Brain microvascular endothelial cell (primary cell): Measurements from ENCODE around the gene ATP12A.

Experiments used
- DNase-seq: peaks from one replicate; pipeline ENCODE4 v3.0.0-alpha.2; 2020
- H3K27ac ChIP-seq: fragments of 250-450 bp; sonication (Bioruptor Pico); 2 replicates; pipeline ENCODE4 v1.5.1; 2020; ENCODE audit warnings: mild to moderate bottlenecking, moderate library complexity
- H3K27me3 ChIP-seq: fragments of 250-450 bp; sonication (Bioruptor Pico); replicated peaks from 2 replicates; pipeline ENCODE4 v1.5.1; 2020; ENCODE audit warnings: mild to moderate bottlenecking
- H3K36me3 ChIP-seq: fragments of 250-450 bp; sonication (Bioruptor Pico); replicated peaks from 2 replicates; pipeline ENCODE4 v1.5.1; 2020; ENCODE audit warnings: mild to moderate bottlenecking
- H3K4me3 ChIP-seq: 2 replicates; pipeline ENCODE4 v1.5.1; 2011; ENCODE audit warnings: low read depth, mild to moderate bottlenecking, control low read depth, low read length, moderate library complexity
- in situ Hi-C: cut with HindIII; loops from 2 replicates; pipeline ENCODE4 v1.10.0; 2017; ENCODE audit warnings: low sequenced_read_pairs, low pct_ligation_motif_present
- TF ChIP-seq, protein P1 (sequence below): IDR thresholded peaks from 2 replicates; pipeline ENCODE4 v1.5.1; 2011; ENCODE audit warnings: low read depth, mild to moderate bottlenecking, moderate library complexity, low read length, control low read depth, inconsistent platforms; ENCODE audit errors: missing control alignments

The ATP12A gene

GRCh38 chr13:24692561-24692960 lies 12.4 kb downstream of the ATP12A start:
- TF ChIP-seq, protein P1, sequence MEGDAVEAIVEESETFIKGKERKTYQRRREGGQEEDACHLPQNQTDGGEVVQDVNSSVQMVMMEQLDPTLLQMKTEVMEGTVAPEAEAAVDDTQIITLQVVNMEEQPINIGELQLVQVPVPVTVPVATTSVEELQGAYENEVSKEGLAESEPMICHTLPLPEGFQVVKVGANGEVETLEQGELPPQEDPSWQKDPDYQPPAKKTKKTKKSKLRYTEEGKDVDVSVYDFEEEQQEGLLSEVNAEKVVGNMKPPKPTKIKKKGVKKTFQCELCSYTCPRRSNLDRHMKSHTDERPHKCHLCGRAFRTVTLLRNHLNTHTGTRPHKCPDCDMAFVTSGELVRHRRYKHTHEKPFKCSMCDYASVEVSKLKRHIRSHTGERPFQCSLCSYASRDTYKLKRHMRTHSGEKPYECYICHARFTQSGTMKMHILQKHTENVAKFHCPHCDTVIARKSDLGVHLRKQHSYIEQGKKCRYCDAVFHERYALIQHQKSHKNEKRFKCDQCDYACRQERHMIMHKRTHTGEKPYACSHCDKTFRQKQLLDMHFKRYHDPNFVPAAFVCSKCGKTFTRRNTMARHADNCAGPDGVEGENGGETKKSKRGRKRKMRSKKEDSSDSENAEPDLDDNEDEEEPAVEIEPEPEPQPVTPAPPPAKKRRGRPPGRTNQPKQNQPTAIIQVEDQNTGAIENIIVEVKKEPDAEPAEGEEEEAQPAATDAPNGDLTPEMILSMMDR, result no peak
- in situ Hi-C loops, result no loop called here
- peak; percentile 67 for DNase-seq

DNA sequence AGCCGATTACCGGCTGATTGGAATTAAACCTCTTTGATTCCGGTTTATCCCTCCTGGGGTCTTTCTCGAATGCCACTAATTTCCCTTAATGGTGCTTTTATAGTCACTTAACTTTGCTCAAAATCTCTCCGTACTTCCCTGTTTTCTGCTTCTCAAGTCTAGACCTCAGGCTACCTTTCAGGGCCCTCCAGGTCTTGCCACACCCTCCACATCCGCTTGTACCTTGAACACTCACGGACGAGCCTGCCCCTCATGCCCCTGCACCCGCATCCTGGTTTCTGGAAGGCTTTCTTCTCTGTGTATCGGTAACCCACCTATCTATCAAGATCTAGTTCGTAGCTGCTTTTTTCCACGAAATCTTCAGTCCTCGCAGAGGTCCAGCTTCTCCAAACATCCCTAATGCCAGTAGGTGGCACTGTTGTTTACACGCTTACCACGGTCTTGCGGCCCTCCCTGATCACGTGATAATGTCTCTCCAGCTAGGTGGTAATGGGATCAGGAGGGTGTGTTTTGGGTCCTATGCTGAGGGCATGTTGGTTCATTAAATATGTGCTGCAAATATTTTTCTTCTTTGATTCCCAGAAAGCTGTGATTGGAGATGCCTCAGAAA lies 13.8 kb downstream of the ATP12A start:
- in situ Hi-C loops, result no loop called here
- H3K36me3 ChIP-seq, result no peaks in the 10 kb centered on the region
- peak; percentile 42 for DNase-seq
- no peaks in the 10 kb centered on the region for H3K27me3 ChIP-seq
- H3K27ac ChIP-seq, result no peak overlapping the region
- TF ChIP-seq, protein P1, result peak; percentile 75
- no peak overlapping the region for H3K4me3 ChIP-seq

More at GRCh38 chr13:24692561-24692960, 12.4 kb downstream of the ATP12A start:
- H3K36me3 ChIP-seq, result no peaks in the 10 kb centered on the region
- H3K4me3 ChIP-seq, result no peak overlapping the region
- no peaks in the 10 kb centered on the region for H3K27me3 ChIP-seq
- H3K27ac ChIP-seq, result no peak overlapping the region

- TF ChIP-seq, protein P1, result no peak
- H3K4me3 ChIP-seq, result no peak overlapping the region
- no peak overlapping the region for H3K27ac ChIP-seq
- DNase-seq, result no peak
- no peaks in the 10 kb centered on the region for H3K27me3 ChIP-seq
- in situ Hi-C loops, result no loop called here
- no peaks in the 10 kb centered on the region for H3K36me3 ChIP-seq
Measured at GRCh38 chr13:24694907-24695306, 14.7 kb downstream of the ATP12A start.

DNA sequence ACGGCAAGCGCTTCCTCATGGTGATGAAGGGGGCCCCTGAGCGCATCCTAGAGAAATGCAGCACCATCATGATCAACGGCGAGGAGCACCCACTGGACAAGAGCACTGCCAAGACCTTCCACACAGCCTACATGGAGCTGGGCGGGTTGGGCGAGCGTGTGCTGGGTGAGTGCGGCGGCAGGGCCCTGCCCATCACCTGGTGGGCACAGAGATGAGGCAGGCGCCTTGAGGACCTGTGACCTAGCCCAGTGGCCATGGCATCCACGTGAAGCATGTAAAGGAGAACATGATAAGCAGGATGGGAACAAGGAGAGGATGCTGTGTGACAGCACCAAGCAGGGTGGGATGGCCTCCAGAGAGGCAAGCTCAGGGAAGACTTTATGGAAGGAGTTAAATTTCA lies 18.5 kb downstream of the ATP12A start:
- TF ChIP-seq, protein P1, result no peak

DNA sequence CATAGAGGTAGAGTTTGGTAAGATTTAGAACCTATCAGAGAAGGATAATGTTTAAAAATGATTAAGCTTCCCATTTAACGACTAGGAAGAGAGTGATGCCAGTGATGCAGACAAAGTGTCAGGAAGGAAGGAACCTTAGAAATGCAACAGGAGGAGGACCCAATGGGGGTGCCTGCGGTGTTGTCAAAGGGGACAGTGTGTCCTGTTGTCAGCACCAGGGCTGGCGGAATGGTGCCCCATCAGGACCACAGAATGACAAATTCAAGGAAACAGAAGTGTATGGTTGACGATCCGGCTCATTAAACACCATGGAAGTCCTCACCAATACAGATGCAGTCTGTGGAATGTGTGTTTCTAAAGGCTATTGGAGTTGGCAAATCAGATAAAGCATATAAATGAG lies 19.3 kb downstream of the ATP12A start:
- DNase-seq, result no peak
- in situ Hi-C loops, result no loop called here
- Histone ChIP-seq H3K4me3 (no peak overlapping the region), H3K36me3 (no peaks in the 10 kb centered on the region), H3K27me3 (no peaks in the 10 kb centered on the region), H3K27ac (no peak overlapping the region)
- TF ChIP-seq, protein P1, result no peak

More for the DNA sequence above, 18.5 kb downstream of the ATP12A start:
- no peak overlapping the region for H3K4me3 ChIP-seq
- H3K27ac ChIP-seq, result no peak overlapping the region
- DNase-seq, result no peak
- in situ Hi-C loops, result no loop called here
- H3K36me3 ChIP-seq, result no peaks in the 10 kb centered on the region
- no peaks in the 10 kb centered on the region for H3K27me3 ChIP-seq

DNA sequence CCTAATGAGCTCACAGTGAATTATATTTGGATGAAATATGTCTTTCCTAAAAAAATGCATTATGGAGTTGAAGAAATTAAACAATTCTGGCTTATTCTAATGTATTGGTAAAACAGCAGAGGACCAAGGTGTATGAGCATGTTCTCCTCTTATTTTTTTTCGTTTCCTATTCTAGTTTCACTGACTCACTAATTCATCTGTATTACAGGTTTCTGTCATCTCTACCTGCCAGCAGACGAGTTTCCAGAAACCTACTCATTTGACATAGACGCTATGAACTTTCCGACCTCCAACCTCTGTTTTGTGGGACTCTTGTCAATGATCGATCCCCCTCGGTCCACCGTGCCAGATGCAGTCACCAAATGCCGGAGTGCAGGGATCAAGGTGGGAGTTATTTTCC lies 20.3 kb downstream of the ATP12A start:
- in situ Hi-C loops, result no loop called here
- Histone ChIP-seq H3K36me3 (no peaks in the 10 kb centered on the region), H3K4me3 (no peak overlapping the region), H3K27ac (no peak overlapping the region), H3K27me3 (no peaks in the 10 kb centered on the region)
- TF ChIP-seq, protein P1, result no peak
- no peak for DNase-seq
